Fibroblast of pulmonary artery (primary cell): Measurements from ENCODE around the gene LMBR1.
A peak's percentile ranks its signal among the peaks of the same experiment; 100 is the strongest.
"Not testable (repeated sequence)": the region's sequence is repeated elsewhere in the genome, so short reads cannot be mapped to it uniquely, and the experiment has no call there.

Source experiments
- DNase-seq: peaks from one replicate; pipeline ENCODE4 v3.0.0-alpha.2; 2010; ENCODE audit warnings: low read depth
- H3K4me3 ChIP-seq: replicated peaks from 2 replicates; pipeline ENCODE4 v1.5.1; 2011; ENCODE audit warnings: low read depth, mild to moderate bottlenecking, control low read depth, low read length, moderate library complexity
- TF ChIP-seq, protein P1 (sequence below): IDR thresholded peaks from 2 replicates; pipeline ENCODE4 v1.5.1; 2011; ENCODE audit warnings: mild to moderate bottlenecking, control low read depth, low read length, inconsistent platforms; ENCODE audit errors: missing control alignments

Gene LMBR1

DNA sequence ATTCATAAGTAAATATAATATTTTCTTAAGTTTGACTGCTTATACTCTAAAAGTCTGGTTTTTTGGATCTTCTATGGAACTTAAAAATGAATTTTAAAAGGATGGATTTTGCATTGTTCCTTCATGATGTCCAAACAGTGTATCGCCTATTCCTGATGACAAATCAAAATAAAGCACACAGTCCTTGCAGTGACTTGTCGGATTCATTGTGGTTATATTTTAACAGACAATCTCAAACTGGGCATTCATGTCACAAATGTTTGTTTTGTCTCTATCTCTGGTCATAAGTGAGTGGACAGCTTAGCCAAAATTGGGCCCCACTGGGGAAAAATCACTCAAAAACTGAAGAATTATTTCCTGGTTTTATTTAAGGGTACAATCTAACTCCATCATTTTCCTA lies 74.8 kb downstream of the LMBR1 start:
- no peak overlapping the region for H3K4me3 ChIP-seq
- no peak for DNase-seq
- TF ChIP-seq, protein P1, sequence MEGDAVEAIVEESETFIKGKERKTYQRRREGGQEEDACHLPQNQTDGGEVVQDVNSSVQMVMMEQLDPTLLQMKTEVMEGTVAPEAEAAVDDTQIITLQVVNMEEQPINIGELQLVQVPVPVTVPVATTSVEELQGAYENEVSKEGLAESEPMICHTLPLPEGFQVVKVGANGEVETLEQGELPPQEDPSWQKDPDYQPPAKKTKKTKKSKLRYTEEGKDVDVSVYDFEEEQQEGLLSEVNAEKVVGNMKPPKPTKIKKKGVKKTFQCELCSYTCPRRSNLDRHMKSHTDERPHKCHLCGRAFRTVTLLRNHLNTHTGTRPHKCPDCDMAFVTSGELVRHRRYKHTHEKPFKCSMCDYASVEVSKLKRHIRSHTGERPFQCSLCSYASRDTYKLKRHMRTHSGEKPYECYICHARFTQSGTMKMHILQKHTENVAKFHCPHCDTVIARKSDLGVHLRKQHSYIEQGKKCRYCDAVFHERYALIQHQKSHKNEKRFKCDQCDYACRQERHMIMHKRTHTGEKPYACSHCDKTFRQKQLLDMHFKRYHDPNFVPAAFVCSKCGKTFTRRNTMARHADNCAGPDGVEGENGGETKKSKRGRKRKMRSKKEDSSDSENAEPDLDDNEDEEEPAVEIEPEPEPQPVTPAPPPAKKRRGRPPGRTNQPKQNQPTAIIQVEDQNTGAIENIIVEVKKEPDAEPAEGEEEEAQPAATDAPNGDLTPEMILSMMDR, result no peak

DNA sequence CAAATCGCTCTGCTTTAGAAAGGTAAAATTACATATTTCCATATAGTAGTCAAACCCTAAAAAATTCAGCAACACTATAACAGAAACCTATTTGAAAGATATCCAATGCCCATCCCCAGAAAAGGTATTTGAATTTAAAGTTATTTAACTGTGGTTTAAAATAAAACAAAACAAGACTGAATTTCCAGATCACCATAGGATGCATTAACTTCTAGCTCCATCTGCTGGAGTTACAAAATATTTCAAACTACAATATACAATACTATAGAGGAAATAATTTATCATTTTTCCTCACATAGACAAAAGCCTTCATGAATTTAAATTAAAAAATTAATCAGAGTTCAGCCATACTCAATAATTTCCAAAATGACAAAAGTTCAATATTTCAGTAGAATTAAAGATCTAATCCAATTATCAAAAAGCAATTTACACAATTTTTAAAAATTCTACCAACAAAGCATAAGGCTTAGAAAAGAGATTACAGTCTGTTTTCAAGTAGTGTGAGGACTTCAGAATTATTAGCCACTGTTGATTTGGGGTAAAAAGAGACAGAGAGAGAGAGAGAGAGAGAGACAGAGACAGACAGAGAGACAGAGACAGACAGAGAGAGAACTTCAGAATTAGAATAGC lies 75.9 kb downstream of the LMBR1 start:
- no peak overlapping the region for H3K4me3 ChIP-seq
- TF ChIP-seq, protein P1, result peak; percentile 52
- peak; percentile 58 for DNase-seq

DNA sequence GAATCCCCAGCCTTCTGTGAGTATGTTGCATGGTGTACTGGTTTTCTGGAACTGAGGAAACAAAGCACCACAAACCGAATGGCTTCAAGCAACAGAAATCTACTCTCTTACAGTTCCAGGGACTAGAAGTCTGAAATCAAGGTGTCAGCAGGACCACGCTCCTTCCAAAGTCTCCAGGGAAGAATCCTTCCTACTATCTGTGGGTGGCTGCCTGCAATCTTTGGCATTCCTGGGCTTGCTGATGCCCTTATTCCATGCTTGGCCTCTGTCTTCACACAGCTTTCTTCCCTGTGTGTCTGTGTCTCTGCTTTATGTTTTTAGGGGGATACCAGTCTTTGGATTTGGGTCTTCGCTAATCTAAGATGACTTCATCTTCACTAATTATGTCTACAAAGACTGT lies 81.3 kb downstream of the LMBR1 start:
- DNase-seq, result no peak
- no peak overlapping the region for H3K4me3 ChIP-seq
- TF ChIP-seq, protein P1, result no peak

DNA sequence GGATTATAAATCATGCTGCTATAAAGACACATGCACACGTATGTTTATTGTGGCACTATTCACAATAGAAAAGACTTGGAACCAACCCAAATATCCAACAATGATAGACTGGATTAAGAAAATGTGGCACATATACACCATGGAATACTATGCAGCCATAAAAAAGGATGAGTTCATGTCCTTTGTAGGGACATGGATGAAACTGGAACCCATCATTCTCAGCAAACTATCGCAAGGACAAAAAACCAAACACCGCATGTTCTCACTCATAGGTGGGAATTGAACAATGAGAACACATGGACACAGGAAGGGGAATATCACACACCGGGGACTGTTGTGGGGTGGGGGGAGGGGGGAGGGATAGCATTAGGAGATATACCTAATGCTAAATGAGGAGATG lies 89.3 kb downstream of the LMBR1 start:
- not testable (repeated sequence) for H3K4me3 ChIP-seq, DNase-seq

DNA sequence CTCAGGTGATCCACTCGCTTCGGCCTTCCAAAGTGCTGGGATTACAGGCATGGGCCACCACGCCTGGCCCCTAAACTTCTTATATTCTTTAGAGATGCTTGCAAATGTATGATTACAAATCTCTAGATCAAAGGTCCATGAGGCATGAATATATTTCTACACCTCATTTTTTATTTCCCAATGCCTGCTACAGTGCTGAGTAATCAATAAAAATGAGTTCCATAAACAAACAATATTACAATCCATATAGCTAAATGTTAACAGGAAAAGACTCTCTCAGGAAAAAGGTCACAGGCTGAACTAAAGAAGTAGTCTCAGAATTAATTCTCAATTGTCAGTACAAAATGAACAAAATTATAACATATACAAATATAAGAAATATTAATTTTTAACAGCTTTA lies 90.8 kb downstream of the LMBR1 start:
- TF ChIP-seq, protein P1, result no peak
- H3K4me3 ChIP-seq, result no peak overlapping the region
- DNase-seq, result no peak

DNA sequence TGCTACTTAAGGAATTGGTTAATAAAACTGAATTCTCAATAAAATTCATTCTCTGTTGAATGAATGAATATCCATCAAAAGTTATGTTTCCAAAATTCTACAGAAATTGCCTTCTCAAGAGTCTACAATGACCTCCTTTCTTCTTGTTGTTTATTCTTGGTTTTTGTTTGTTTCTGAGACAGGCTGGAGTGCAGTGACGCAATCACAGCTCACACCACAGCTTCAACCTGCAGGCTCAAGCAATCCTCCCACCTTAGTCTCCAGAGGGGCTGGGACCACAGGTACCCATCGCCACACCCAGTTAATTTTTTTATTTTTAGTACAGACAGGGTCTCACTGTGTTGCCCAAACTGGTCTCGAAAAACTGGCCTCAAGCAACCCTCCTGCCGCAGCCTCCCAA lies 97.6 kb downstream of the LMBR1 start:
- TF ChIP-seq, protein P1, result no peak
- DNase-seq, result no peak
- no peak overlapping the region for H3K4me3 ChIP-seq

DNA sequence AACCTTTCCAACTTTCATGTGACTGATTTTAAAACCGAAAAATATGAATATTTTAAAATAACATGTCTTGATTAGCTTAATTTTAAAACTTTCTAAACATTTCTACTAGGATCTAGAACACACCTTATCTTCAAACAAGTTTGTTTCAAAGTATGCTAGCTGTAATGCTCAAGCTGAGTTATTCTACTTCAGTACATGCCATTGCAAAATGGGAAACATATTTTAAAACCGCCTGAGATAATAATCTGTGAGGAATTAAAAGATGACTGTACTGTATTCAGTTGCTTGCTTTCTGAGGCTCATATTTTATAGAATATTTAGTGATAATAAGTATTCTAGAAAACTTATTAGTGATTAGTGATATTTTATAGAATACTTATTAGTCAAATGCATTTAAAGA lies 99.6 kb downstream of the LMBR1 start:
- no peak overlapping the region for H3K4me3 ChIP-seq
- DNase-seq, result no peak
- TF ChIP-seq, protein P1, result no peak
